Measurements from ENCODE around the gene ACTL6B. TPM values are rescaled to one million over a fixed set of nuclear protein-coding genes. Genes with fewer than 3 reads are reported as not detected.

Gene ACTL6B
- total and polyA plus RNA-seq, 9 of the 15 experiments (the other 6 are each of a cell fraction or from before 2014, with no cell fraction given) = not detected

DNA sequence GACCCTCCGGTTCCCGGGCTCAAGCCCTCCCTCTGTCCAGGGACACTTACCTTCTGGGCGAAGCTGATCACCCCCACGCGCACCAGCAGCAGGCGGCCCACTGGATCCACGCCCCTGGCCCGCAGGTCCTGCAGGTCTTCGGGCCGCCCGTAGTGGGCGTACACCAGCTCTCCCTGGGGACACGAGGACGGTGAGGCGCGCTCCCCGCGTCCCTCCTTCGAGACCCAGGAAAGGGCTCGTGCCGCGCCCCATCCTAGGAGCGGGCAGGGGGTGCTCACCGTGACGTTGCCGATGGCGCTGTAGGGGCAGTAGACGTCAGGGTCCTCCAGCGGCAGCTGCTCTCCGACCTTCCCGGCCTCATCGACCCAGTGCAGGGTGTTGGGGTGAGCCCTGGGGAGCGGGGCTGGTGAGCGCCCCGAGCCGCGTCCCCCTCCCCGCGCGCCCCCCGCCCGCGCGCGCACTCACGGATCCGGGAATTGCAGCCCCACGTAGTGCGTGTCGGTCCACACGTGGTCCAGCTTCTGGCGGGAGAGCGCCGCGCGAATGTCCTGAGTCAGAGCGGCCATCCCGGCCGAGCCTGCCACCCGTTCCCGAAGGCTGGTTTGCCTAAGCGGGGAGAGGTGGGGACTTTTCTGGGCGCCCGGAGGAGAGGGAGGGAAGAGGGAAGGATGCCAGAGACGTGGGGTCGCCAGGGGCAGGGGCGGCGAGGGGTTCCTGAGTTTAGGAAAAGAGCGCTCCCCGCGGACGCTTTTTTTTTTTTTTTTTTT is 23.1 kb downstream of the ACTL6B start (continued):
- TF ChIP-seq, protein P1, sequence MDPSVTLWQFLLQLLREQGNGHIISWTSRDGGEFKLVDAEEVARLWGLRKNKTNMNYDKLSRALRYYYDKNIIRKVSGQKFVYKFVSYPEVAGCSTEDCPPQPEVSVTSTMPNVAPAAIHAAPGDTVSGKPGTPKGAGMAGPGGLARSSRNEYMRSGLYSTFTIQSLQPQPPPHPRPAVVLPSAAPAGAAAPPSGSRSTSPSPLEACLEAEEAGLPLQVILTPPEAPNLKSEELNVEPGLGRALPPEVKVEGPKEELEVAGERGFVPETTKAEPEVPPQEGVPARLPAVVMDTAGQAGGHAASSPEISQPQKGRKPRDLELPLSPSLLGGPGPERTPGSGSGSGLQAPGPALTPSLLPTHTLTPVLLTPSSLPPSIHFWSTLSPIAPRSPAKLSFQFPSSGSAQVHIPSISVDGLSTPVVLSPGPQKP (CRISPR knock-in tag; IDR thresholded peaks at IDR 0.05) = no peak
- TF ChIP-seq NR3C1 (CRISPR knock-in tag; IDR thresholded peaks at IDR 0.05) = no peak
- no peak for TF ChIP-seq ZNF696 (CRISPR knock-in tag; conservative IDR thresholded peaks at IDR 0.05)
- TF ChIP-seq, protein P2, sequence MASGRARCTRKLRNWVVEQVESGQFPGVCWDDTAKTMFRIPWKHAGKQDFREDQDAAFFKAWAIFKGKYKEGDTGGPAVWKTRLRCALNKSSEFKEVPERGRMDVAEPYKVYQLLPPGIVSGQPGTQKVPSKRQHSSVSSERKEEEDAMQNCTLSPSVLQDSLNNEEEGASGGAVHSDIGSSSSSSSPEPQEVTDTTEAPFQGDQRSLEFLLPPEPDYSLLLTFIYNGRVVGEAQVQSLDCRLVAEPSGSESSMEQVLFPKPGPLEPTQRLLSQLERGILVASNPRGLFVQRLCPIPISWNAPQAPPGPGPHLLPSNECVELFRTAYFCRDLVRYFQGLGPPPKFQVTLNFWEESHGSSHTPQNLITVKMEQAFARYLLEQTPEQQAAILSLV (tag; IDR thresholded peaks at IDR 0.05) = no peak
- no peak for TF ChIP-seq ETV5 (CRISPR knock-in tag; IDR thresholded peaks at IDR 0.05; ENCODE audit: low read depth)

- BruUV-seq (replicated peaks) = no TSS peak
These were observed 26.2 kb downstream of the ACTL6B start for GRCh38 chr7:100630066-100630465.

More at GRCh38 chr7:100630066-100630465, 26.2 kb downstream of the ACTL6B start:
- DNase-seq (ENCODE audit: extremely low read depth in 1 of 4, low spot score in 3 of 4) = no peak
- intact Hi-C loops (cut with micrococcal nuclease) = no loop called here
- Histone ChIP-seq H3K4me3 (no peak overlapping the region), H3K9me1 (ENCODE audit: control insufficient read depth, insufficient read depth, low read length) (no peaks in the 10 kb centered on the region), H2AFZ (ENCODE audit: low read depth, low read length) (no peak overlapping the region), H3K9ac (ENCODE audit: insufficient read depth in 1 of 2, low read depth in 2 of 2, low read length in 2 of 2) (no peak overlapping the region), H3K36me3 (ENCODE audit: control insufficient read depth, insufficient read depth, low read length) (peaks cover 83% of the 10 kb centered on the region), H3K27me3 (ENCODE audit: control insufficient read depth in 2 of 2, insufficient read depth in 2 of 2, low read length in 2 of 2) (no peaks in the 10 kb centered on the region), H3K4me2 (ENCODE audit: insufficient read depth, low read length) (no peak overlapping the region), H3K27ac (ENCODE audit: extremely low read depth, low read depth, low read length) (no peak overlapping the region), H3K4me1 (replicated peaks in 1 of 2; ENCODE audit: control insufficient read depth in 2 of 2, insufficient read depth in 2 of 2, low read length in 2 of 2) (peaks cover 10 to 38% of the 10 kb centered on the region in 2 experiments), H3K9me3 (replicated peaks; ENCODE audit: control insufficient read depth, insufficient read depth, low read depth, low read length) (no peaks in the 10 kb centered on the region), H3K79me2 (ENCODE audit: control insufficient read depth, insufficient read depth, low read length) (peaks cover 17% of the 10 kb centered on the region; the same call in 2 of the 3 replicates), H4K20me1 (replicated peaks; ENCODE audit: control insufficient read depth, insufficient read depth, low read length) (peaks cover 6% of the 10 kb centered on the region)
- no peak for FAIRE-seq
- ChIA-PET CTCF (ENCODE audit: low intra/inter-chr PET ratio) (interaction anchor here (1.2 kb wide), 1 partner anchor 61 kb away, joined by 6 read pairs; no protein-coding TSS in a partner anchor), POLR2A (interaction anchor here (0.5 to 3.5 kb wide), 9 partner anchors 10 to 123 kb away, joined by 3 to 22 read pairs (median 3); partner anchors contain the start of gene GNB2)
- in situ Hi-C loops (cut with MboI) = no loop called here
- WGBS (ENCODE audit: insufficient coverage, low coverage, missing lambda C conversion rate) = 93% methylated on average over 4 of the region's 4 CpGs
- ATAC-seq = no peak
- TF ChIP-seq ZBTB2 (IDR thresholded peaks at IDR 0.05) (0 out of 2 replicates have a peak, but pooled peaks have one; percentile 39), HDAC1 (IDR thresholded peaks at IDR 0.05) (0 out of 4 replicates have a peak, but pooled peaks of 1 of the 2 experiments have one; percentile 11), MAFG (tag; conservative IDR thresholded peaks at IDR 0.05) (no peak), CAMTA2 (CRISPR knock-in tag; conservative IDR thresholded peaks at IDR 0.05) (no peak)
- TF ChIP-seq, protein P3, sequence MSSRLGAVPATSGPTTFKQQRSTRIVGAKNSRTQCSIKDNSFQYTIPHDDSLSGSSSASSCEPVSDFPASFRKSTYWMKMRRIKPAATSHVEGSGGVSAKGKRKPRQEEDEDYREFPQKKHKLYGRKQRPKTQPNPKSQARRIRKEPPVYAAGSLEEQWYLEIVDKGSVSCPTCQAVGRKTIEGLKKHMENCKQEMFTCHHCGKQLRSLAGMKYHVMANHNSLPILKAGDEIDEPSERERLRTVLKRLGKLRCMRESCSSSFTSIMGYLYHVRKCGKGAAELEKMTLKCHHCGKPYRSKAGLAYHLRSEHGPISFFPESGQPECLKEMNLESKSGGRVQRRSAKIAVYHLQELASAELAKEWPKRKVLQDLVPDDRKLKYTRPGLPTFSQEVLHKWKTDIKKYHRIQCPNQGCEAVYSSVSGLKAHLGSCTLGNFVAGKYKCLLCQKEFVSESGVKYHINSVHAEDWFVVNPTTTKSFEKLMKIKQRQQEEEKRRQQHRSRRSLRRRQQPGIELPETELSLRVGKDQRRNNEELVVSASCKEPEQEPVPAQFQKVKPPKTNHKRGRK (tag; IDR thresholded peaks at IDR 0.05) = peak; percentile 25; the same call in 1 of the 2 replicates

Data from K562 (cell line).